CD4-positive, alpha-beta T cell (primary cell): ENCODE data around the gene KIF26B. TPM values are rescaled to one million over a fixed set of nuclear protein-coding genes. Genes with fewer than 3 reads are reported as not detected.

ENCODE experiments used
- ATAC-seq: fragments of 200-7000 bp; cut with Tn5 transposase; one replicate; pipeline ENCODE4 v1.10.0; 2022; ENCODE audit warnings: mild to moderate bottlenecking; ENCODE audit not compliant: poor library complexity
- CTCF ChIA-PET: fragments of 350-600 bp; sonication (Branson Sonifier 250); formaldehyde crosslinking; loops from one replicate; lab custom pipeline; 2021; ENCODE audit warnings: antibody characterized with exemption, inconsistent platforms; lab: Charles Lee
- POLR2A ChIA-PET: fragments of 350-600 bp; sonication (Branson Sonifier 250); formaldehyde crosslinking; loops from one replicate; lab custom pipeline; 2021; ENCODE audit warnings: antibody characterized with exemption, inconsistent platforms; lab: Charles Lee
- DNase-seq, 14 experiments: peaks; one replicate each; pipeline ENCODE4 v3.0.0-alpha.2; 2013 to 2020; ENCODE audit warnings: mixed read lengths in 2 of 14
- H3K27ac ChIP-seq, 2 donors: one replicate each; pipeline versions ENCODE4 v1.5.1 to v1.7.0; 2013; ENCODE audit warnings: low read length in 2 of 2, low read depth in 1 of 2, mild to moderate bottlenecking in 1 of 2
- H3K27me3 ChIP-seq, 2 experiments: 1 replicate in 1 of 2; 2 replicates in 1 of 2; pipeline versions ENCODE4 v1.6.1 to v1.7.0; 2013; ENCODE audit warnings: low read length in 2 of 2, control low read depth in 1 of 2, mild to moderate bottlenecking in 1 of 2, moderate library complexity in 1 of 2; ENCODE audit not compliant: insufficient read depth in 2 of 2, control insufficient read depth in 1 of 2
- H3K36me3 ChIP-seq: one replicate; pipeline ENCODE4 v1.6.1; 2013; ENCODE audit warnings: low read length, control low read depth; ENCODE audit not compliant: insufficient read depth
- H3K4me1 ChIP-seq: one replicate; pipeline ENCODE4 v1.6.1; 2013; ENCODE audit warnings: low read length, control low read depth; ENCODE audit not compliant: insufficient read depth
- H3K4me3 ChIP-seq: one replicate; pipeline ENCODE4 v1.5.1; 2013; ENCODE audit warnings: mild to moderate bottlenecking, low read length, moderate library complexity
- H3K9me3 ChIP-seq, 2 experiments: 1 replicate in 1 of 2; 2 replicates in 1 of 2; pipeline versions ENCODE4 v1.6.1 to v1.7.0; 2013; ENCODE audit warnings: low read length in 2 of 2, mild to moderate bottlenecking in 2 of 2, control low read depth in 1 of 2, moderate library complexity in 1 of 2; ENCODE audit not compliant: control insufficient read depth in 1 of 2, insufficient read depth in 1 of 2
- H3K27ac Mint-ChIP-seq: one replicate; pipeline ENCODE4 v1.8.0; 2020; ENCODE audit warnings: mixed read lengths
- H3K27me3 Mint-ChIP-seq: one replicate; pipeline ENCODE4 v1.8.0; 2021; ENCODE audit warnings: mixed read lengths
- H3K36me3 Mint-ChIP-seq: one replicate; pipeline ENCODE4 v1.8.0; 2021; ENCODE audit warnings: low read depth, mixed read lengths
- H3K4me1 Mint-ChIP-seq: one replicate; pipeline ENCODE4 v1.8.0; 2021; ENCODE audit warnings: low read depth, mixed read lengths
- H3K4me3 Mint-ChIP-seq: one replicate; pipeline ENCODE4 v1.8.0; 2020; ENCODE audit warnings: mild to moderate bottlenecking, mixed read lengths
- H3K9me3 Mint-ChIP-seq: one replicate; pipeline ENCODE4 v1.8.0; 2020; ENCODE audit warnings: mixed read lengths
- CTCF ChIP-seq: fragments of 200-600 bp; IDR thresholded peaks from one replicate; pipeline ENCODE4 v1.8.0; 2022; ENCODE audit warnings: antibody characterized with exemption, mild to moderate bottlenecking
- intact Hi-C, 2 experiments: fragments of 100-400 bp; cut with DNase I in 1 of 2; cut with micrococcal nuclease in 1 of 2; formaldehyde crosslinking; loops; one replicate each; pipeline versions ENCODE4 v1.15.1 to v1.9.0; 2023 to 2025; cut with DNase I, micrococcal nuclease
- total RNA-seq, 174 experiments: library from RNA in 2 of 174; stranded (reverse) in 2 of 174; gene quantifications; one replicate each; pipeline ENCODE4 v1.2.3 and lab custom pipeline; 2021 to 2026

The KIF26B gene
- total RNA-seq, 2 experiments from 2014 or later = 0.03 TPM; not detected in 1

GRCh38 chr1:245437369-245438062, 282.7 kb downstream of the KIF26B start:
- Histone ChIP-seq H3K36me3 (no peaks in the 10 kb centered on the region), H3K9me3 (peaks cover 0 to 3% of the 10 kb centered on the region in 2 experiments), H3K27me3 (peaks cover 0 to 10% of the 10 kb centered on the region in 2 experiments), H3K4me3 (no peak overlapping the region), H3K27ac (no peak overlapping the region), H3K4me1 (no peaks in the 10 kb centered on the region)
- TF ChIP-seq CTCF = no peak
- ChIA-PET POLR2A (no interaction called here), CTCF (no interaction called here)
- Mint-ChIP-seq H3K4me1 (no peaks in the 10 kb centered on the region), H3K27ac (no peak overlapping the region), H3K4me3 (no peak overlapping the region), H3K9me3 (no peaks in the 10 kb centered on the region), H3K27me3 (peaks cover 16% of the 10 kb centered on the region), H3K36me3 (no peaks in the 10 kb centered on the region)
- DNase-seq (no peak), ATAC-seq (no peak)
- intact Hi-C loops = no loop called here

GRCh38 chr1:245440922-245441321, 286.1 kb downstream of the KIF26B start:
- H3K4me3 Mint-ChIP-seq = no peak overlapping the region
- H3K4me3 ChIP-seq = no peak overlapping the region
- H3K27me3 ChIP-seq = peaks cover 0 to 10% of the 10 kb centered on the region in 2 experiments
- H3K36me3 ChIP-seq = no peaks in the 10 kb centered on the region
- POLR2A ChIA-PET = no interaction called here
- peaks cover 16% of the 10 kb centered on the region for H3K27me3 Mint-ChIP-seq
- peaks cover 3% of the 10 kb centered on the region for H3K9me3 Mint-ChIP-seq
- no peaks in the 10 kb centered on the region for H3K36me3 Mint-ChIP-seq
- no peaks in the 10 kb centered on the region for H3K4me1 ChIP-seq
- TF ChIP-seq CTCF = no peak
- CTCF ChIA-PET = no interaction called here
- DNase-seq (no peak), ATAC-seq (no peak)
- H3K4me1 Mint-ChIP-seq = no peaks in the 10 kb centered on the region
- no peak overlapping the region for H3K27ac ChIP-seq
- no peak overlapping the region for H3K27ac Mint-ChIP-seq
- H3K9me3 ChIP-seq = peaks cover 0 to 8% of the 10 kb centered on the region in 2 experiments
- intact Hi-C loops = no loop called here

- H3K36me3 ChIP-seq = no peaks in the 10 kb centered on the region
- Mint-ChIP-seq H3K27ac (no peak overlapping the region), H3K27me3 (peaks cover 16% of the 10 kb centered on the region), H3K4me3 (no peak overlapping the region), H3K9me3 (peaks cover 3% of the 10 kb centered on the region), H3K36me3 (no peaks in the 10 kb centered on the region), H3K4me1 (no peaks in the 10 kb centered on the region)
- no peak for ATAC-seq
- POLR2A ChIA-PET = no interaction called here
- no peak overlapping the region for H3K4me3 ChIP-seq
- TF ChIP-seq CTCF = no peak
- H3K27ac ChIP-seq = no peak overlapping the region
- H3K9me3 ChIP-seq = peaks cover 5 to 8% of the 10 kb centered on the region in 2 experiments
- no peak for DNase-seq
- CTCF ChIA-PET = no interaction called here
- no peaks in the 10 kb centered on the region for H3K4me1 ChIP-seq
- intact Hi-C loops = no loop called here
- peaks cover 0 to 10% of the 10 kb centered on the region in 2 experiments for H3K27me3 ChIP-seq
These were observed 286.9 kb downstream of the KIF26B start for GRCh38 chr1:245441689-245442088.
